Esophagus squamous epithelium (tissue), 4 donors: ENCODE measurements around the gene PCSK6.

Experiments used
- CTCF ChIP-seq, 6 experiments: fragments of 450-650 bp in 4 of 6; fragments of 200-600 bp in 2 of 6; sonication (generic) in 2 of 6; IDR thresholded peaks; one replicate each; pipeline ENCODE4 v1.5.1; 2016 to 2019; ENCODE audit warnings: antibody characterized with exemption in 6 of 6, mild to moderate bottlenecking in 4 of 6, moderate library complexity in 4 of 6
- POLR2A ChIP-seq, 4 donors: fragments of 450-650 bp; IDR thresholded peaks; one replicate each; pipeline ENCODE4 v1.6.1; 2017; ENCODE audit warnings: antibody characterized with exemption in 4 of 4, mild to moderate bottlenecking in 4 of 4, moderate library complexity in 3 of 4

- TF ChIP-seq CTCF (IDR thresholded peaks at IDR 0.05) (no peak), POLR2A (IDR thresholded peaks at IDR 0.05) (no peak)
Measured at GRCh38 chr15:101497017-101497416, 7.5 kb upstream of the PCSK6 start.
